Activated T-helper 2 cell treated with anti-CD3 and anti-CD28 coated beads, Interferon-gamma antibody, Interleukin-2, Interleukin-4, amounts not matched to agents 10 μg/mL and 5 μg/mL and 100 μg/mL, durations not matched to agents 14 hours and 24 hours and 36 hours (primary cell): ENCODE results near the gene RASGEF1B. TPM values are rescaled to one million over a fixed set of nuclear protein-coding genes. Genes with fewer than 3 reads are reported as not detected.

Experiments used
- DNase-seq: peaks from one replicate; pipeline ENCODE4 v3.0.0; 2021; ENCODE audit warnings: low spot score
- H3K27ac Mint-ChIP-seq: one replicate; pipeline ENCODE4 v1.8.0; 2021; ENCODE audit warnings: mixed read lengths
- H3K27me3 Mint-ChIP-seq: one replicate; pipeline ENCODE4 v1.8.0; 2021; ENCODE audit warnings: low read depth, mixed read lengths
- H3K36me3 Mint-ChIP-seq: one replicate; pipeline ENCODE4 v1.8.0; 2021; ENCODE audit warnings: low read depth, mixed read lengths
- H3K4me1 Mint-ChIP-seq: one replicate; pipeline ENCODE4 v1.8.0; 2021; ENCODE audit warnings: low read depth, mixed read lengths
- H3K4me3 Mint-ChIP-seq: one replicate; pipeline ENCODE4 v1.8.0; 2021; ENCODE audit warnings: low read depth, mild to moderate bottlenecking, moderate library complexity, mixed read lengths
- H3K9me3 Mint-ChIP-seq: one replicate; pipeline ENCODE4 v1.8.0; 2021; ENCODE audit warnings: mixed read lengths
- intact Hi-C: fragments of 100-400 bp; cut with micrococcal nuclease; formaldehyde crosslinking; loops from one replicate; pipeline ENCODE4 v1.15.1; 2023
- total RNA-seq: library from RNA; stranded (reverse); gene quantifications from 2 replicates; pipeline ENCODE4 v1.2.3, GENCODE V29; 2022

RASGEF1B gene
- 0.39 and 0.55 TPM in 2 replicates for total RNA-seq

GRCh38 chr4:81471588-81472280 is at the start of gene RASGEF1B:
RASGEF1B (minus strand) TSS chr4:81471907; CDS start chr4:81459508, 12,399 bp downstream.
- intact Hi-C loops = loop anchor here (1.0 to 5.0 kb wide), 7 partner anchors 21 to 961 kb away; partner anchors contain the start of genes ENOPH1 and HNRNPDL
- peak; percentile 86 for DNase-seq
- peaks cover 39% of the 10 kb centered on the region for H3K27me3 Mint-ChIP-seq
- peaks cover 33% of the 10 kb centered on the region for H3K4me1 Mint-ChIP-seq
- H3K9me3 Mint-ChIP-seq = no peaks in the 10 kb centered on the region
- peak within 1 kb of the TSS; percentile 85 for H3K4me3 Mint-ChIP-seq
- peak within 1 kb of the TSS; percentile 70 for H3K27ac Mint-ChIP-seq
- H3K36me3 Mint-ChIP-seq = no peaks in the 10 kb centered on the region

- no peak overlapping the region for H3K4me3 Mint-ChIP-seq
Measured at GRCh38 chr4:81519856-81520255, 48.1 kb upstream of the RASGEF1B start.

GRCh38 chr4:81519427-81519773 is 47.7 kb upstream of the RASGEF1B start:
- Mint-ChIP-seq H3K27ac (no peak overlapping the region), H3K4me1 (no peaks in the 10 kb centered on the region), H3K4me3 (no peak overlapping the region), H3K36me3 (no peaks in the 10 kb centered on the region), H3K9me3 (no peaks in the 10 kb centered on the region), H3K27me3 (peaks cover 3% of the 10 kb centered on the region)
- intact Hi-C loops = no loop called here
- no peak for DNase-seq

More at GRCh38 chr4:81519856-81520255, 48.1 kb upstream of the RASGEF1B start:
- Mint-ChIP-seq H3K36me3 (no peaks in the 10 kb centered on the region), H3K4me1 (no peaks in the 10 kb centered on the region), H3K27me3 (peaks cover 2% of the 10 kb centered on the region), H3K27ac (no peak overlapping the region), H3K9me3 (no peaks in the 10 kb centered on the region)
- intact Hi-C loops = no loop called here
- DNase-seq = no peak

GRCh38 chr4:81518762-81519426 is 47.2 kb upstream of the RASGEF1B start:
- H3K4me3 Mint-ChIP-seq = no peak overlapping the region
- H3K27ac Mint-ChIP-seq = no peak overlapping the region
- no peaks in the 10 kb centered on the region for H3K4me1 Mint-ChIP-seq
- H3K36me3 Mint-ChIP-seq = no peaks in the 10 kb centered on the region
- H3K9me3 Mint-ChIP-seq = no peaks in the 10 kb centered on the region
- H3K27me3 Mint-ChIP-seq = peaks cover 8% of the 10 kb centered on the region
- intact Hi-C loops = no loop called here
- no peak for DNase-seq

GRCh38 chr4:81516241-81516640 is 44.5 kb upstream of the RASGEF1B start:
- no peaks in the 10 kb centered on the region for H3K9me3 Mint-ChIP-seq
- intact Hi-C loops = no loop called here
- no peaks in the 10 kb centered on the region for H3K36me3 Mint-ChIP-seq
- DNase-seq = no peak
- no peak overlapping the region for H3K4me3 Mint-ChIP-seq
- H3K27ac Mint-ChIP-seq = no peak overlapping the region
- H3K4me1 Mint-ChIP-seq = no peaks in the 10 kb centered on the region
- H3K27me3 Mint-ChIP-seq = peaks cover 8% of the 10 kb centered on the region

GRCh38 chr4:81512757-81513501 is 41.2 kb upstream of the RASGEF1B start:
- intact Hi-C loops = no loop called here
- Mint-ChIP-seq H3K36me3 (no peaks in the 10 kb centered on the region), H3K27me3 (peaks cover 19% of the 10 kb centered on the region), H3K9me3 (no peaks in the 10 kb centered on the region), H3K27ac (no peak overlapping the region), H3K4me1 (peaks cover 4% of the 10 kb centered on the region), H3K4me3 (no peak overlapping the region)
- no peak for DNase-seq

GRCh38 chr4:81512001-81512756 is 40.5 kb upstream of the RASGEF1B start:
- DNase-seq = no peak
- peaks cover 21% of the 10 kb centered on the region for H3K27me3 Mint-ChIP-seq
- intact Hi-C loops = no loop called here

GRCh38 chr4:81510643-81511178 is 39.0 kb upstream of the RASGEF1B start:
- DNase-seq = no peak
- H3K27me3 Mint-ChIP-seq = peaks cover 21% of the 10 kb centered on the region
- H3K9me3 Mint-ChIP-seq = no peaks in the 10 kb centered on the region
- peaks cover 8% of the 10 kb centered on the region for H3K4me1 Mint-ChIP-seq
- intact Hi-C loops = no loop called here
- H3K36me3 Mint-ChIP-seq = no peaks in the 10 kb centered on the region
- no peak overlapping the region for H3K4me3 Mint-ChIP-seq
- H3K27ac Mint-ChIP-seq = no peak overlapping the region

More at GRCh38 chr4:81512001-81512756, 40.5 kb upstream of the RASGEF1B start:
- H3K4me1 Mint-ChIP-seq = peaks cover 5% of the 10 kb centered on the region
- H3K36me3 Mint-ChIP-seq = no peaks in the 10 kb centered on the region
- no peak overlapping the region for H3K27ac Mint-ChIP-seq
- H3K9me3 Mint-ChIP-seq = no peaks in the 10 kb centered on the region
- H3K4me3 Mint-ChIP-seq = no peak overlapping the region

- intact Hi-C loops = no loop called here
- Mint-ChIP-seq H3K36me3 (no peaks in the 10 kb centered on the region), H3K9me3 (no peaks in the 10 kb centered on the region)
Measured at GRCh38 chr4:81509822-81510221, 38.1 kb upstream of the RASGEF1B start.

GRCh38 chr4:81509191-81509590 is 37.5 kb upstream of the RASGEF1B start:
- Mint-ChIP-seq H3K27ac (no peak overlapping the region), H3K27me3 (peaks cover 18% of the 10 kb centered on the region), H3K4me3 (no peak overlapping the region), H3K9me3 (no peaks in the 10 kb centered on the region), H3K4me1 (peaks cover 18% of the 10 kb centered on the region), H3K36me3 (no peaks in the 10 kb centered on the region)
- DNase-seq = no peak
- intact Hi-C loops = no loop called here

More at GRCh38 chr4:81509822-81510221, 38.1 kb upstream of the RASGEF1B start:
- no peak overlapping the region for H3K4me3 Mint-ChIP-seq
- H3K4me1 Mint-ChIP-seq = peaks cover 16% of the 10 kb centered on the region
- no peak for DNase-seq
- H3K27me3 Mint-ChIP-seq = peaks cover 19% of the 10 kb centered on the region
- no peak overlapping the region for H3K27ac Mint-ChIP-seq

- Mint-ChIP-seq H3K9me3 (no peaks in the 10 kb centered on the region), H3K27ac (no peak overlapping the region), H3K4me1 (peaks cover 18% of the 10 kb centered on the region), H3K36me3 (no peaks in the 10 kb centered on the region), H3K4me3 (no peak overlapping the region), H3K27me3 (peaks cover 17% of the 10 kb centered on the region)
- DNase-seq = no peak
- intact Hi-C loops = no loop called here
Measured at GRCh38 chr4:81508411-81509185, 36.9 kb upstream of the RASGEF1B start.
